ENCODE measurements around the gene SLC12A7.

- TF ChIP-seq, protein P1, sequence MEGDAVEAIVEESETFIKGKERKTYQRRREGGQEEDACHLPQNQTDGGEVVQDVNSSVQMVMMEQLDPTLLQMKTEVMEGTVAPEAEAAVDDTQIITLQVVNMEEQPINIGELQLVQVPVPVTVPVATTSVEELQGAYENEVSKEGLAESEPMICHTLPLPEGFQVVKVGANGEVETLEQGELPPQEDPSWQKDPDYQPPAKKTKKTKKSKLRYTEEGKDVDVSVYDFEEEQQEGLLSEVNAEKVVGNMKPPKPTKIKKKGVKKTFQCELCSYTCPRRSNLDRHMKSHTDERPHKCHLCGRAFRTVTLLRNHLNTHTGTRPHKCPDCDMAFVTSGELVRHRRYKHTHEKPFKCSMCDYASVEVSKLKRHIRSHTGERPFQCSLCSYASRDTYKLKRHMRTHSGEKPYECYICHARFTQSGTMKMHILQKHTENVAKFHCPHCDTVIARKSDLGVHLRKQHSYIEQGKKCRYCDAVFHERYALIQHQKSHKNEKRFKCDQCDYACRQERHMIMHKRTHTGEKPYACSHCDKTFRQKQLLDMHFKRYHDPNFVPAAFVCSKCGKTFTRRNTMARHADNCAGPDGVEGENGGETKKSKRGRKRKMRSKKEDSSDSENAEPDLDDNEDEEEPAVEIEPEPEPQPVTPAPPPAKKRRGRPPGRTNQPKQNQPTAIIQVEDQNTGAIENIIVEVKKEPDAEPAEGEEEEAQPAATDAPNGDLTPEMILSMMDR (conservative IDR thresholded peaks at IDR 0.05 in 1 of 2, IDR thresholded peaks at IDR 0.05 in 1 of 2; ENCODE audit: low read depth in 1 of 2, low read length in 2 of 2), result no peak
- TF ChIP-seq EZH2 (IDR thresholded peaks at IDR 0.05; ENCODE audit: low read length, missing control alignments), result no peak
Observed at GRCh38 chr5:1155191-1156032, 43.5 kb upstream of the SLC12A7 start.
